Activated T-helper 17 cell treated with anti-CD3 and anti-CD28 coated beads, Interleukin-2, amount 50 U/mL, for 72 hours (primary cell): ENCODE results near the gene MRPL32. TPM values are rescaled to one million over a fixed set of nuclear protein-coding genes. Genes with fewer than 3 reads are reported as not detected.

Experiments used
- ATAC-seq: fragments of 150-1000 bp; cut with Tn5 transposase; replicated peaks from 2 replicates; pipeline ENCODE4 v1.10.0; 2021; ENCODE audit warnings: mild to moderate bottlenecking, moderate library complexity
- H3K27ac Mint-ChIP-seq: one replicate; pipeline ENCODE4 v1.8.0; 2022; ENCODE audit warnings: mixed read lengths
- H3K27me3 Mint-ChIP-seq: one replicate; pipeline ENCODE4 v1.8.0; 2022; ENCODE audit warnings: mixed read lengths
- H3K36me3 Mint-ChIP-seq: one replicate; pipeline ENCODE4 v1.8.0; 2022; ENCODE audit warnings: low read depth, mild to moderate bottlenecking, mixed read lengths
- H3K4me1 Mint-ChIP-seq: one replicate; pipeline ENCODE4 v1.8.0; 2022; ENCODE audit warnings: mixed read lengths
- H3K4me3 Mint-ChIP-seq: one replicate; pipeline ENCODE4 v1.8.0; 2022; ENCODE audit warnings: mild to moderate bottlenecking, mixed read lengths
- H3K9me3 Mint-ChIP-seq: one replicate; pipeline ENCODE4 v1.8.0; 2022; ENCODE audit warnings: mixed read lengths
- total RNA-seq, 2 donors: library from RNA; stranded (reverse); gene quantifications; one replicate each; pipeline ENCODE4 v1.2.3, GENCODE V29; 2022

Gene MRPL32
- total RNA-seq, 2 donors from 2014 or later: 40.5 to 68.7 TPM

GRCh38 chr7:42964849-42965805 lies 33.0 kb downstream of the MRPL32 start:
- Mint-ChIP-seq H3K36me3 (no peaks in the 10 kb centered on the region), H3K4me3 (no peak overlapping the region), H3K27me3 (peaks cover 22% of the 10 kb centered on the region), H3K4me1 (no peaks in the 10 kb centered on the region), H3K27ac (no peak overlapping the region), H3K9me3 (no peaks in the 10 kb centered on the region)
- no peak for ATAC-seq

- Mint-ChIP-seq H3K27me3 (peaks cover 16% of the 10 kb centered on the region), H3K9me3 (no peaks in the 10 kb centered on the region), H3K36me3 (no peaks in the 10 kb centered on the region), H3K27ac (no peak overlapping the region), H3K4me1 (no peaks in the 10 kb centered on the region), H3K4me3 (no peak overlapping the region)
- ATAC-seq: no peak
Observed at GRCh38 chr7:42967391-42967790, 35.2 kb downstream of the MRPL32 start.

GRCh38 chr7:42972699-42973500 lies 40.7 kb downstream of the MRPL32 start:
- no peak for ATAC-seq
- H3K4me3 Mint-ChIP-seq: no peak overlapping the region
- H3K27me3 Mint-ChIP-seq: peaks cover 23% of the 10 kb centered on the region
- no peaks in the 10 kb centered on the region for H3K36me3 Mint-ChIP-seq
- H3K4me1 Mint-ChIP-seq: no peaks in the 10 kb centered on the region
- H3K27ac Mint-ChIP-seq: no peak overlapping the region
- H3K9me3 Mint-ChIP-seq: no peaks in the 10 kb centered on the region

GRCh38 chr7:42976371-42976770 lies 44.2 kb downstream of the MRPL32 start:
- Mint-ChIP-seq H3K36me3 (no peaks in the 10 kb centered on the region), H3K27me3 (peaks cover 34% of the 10 kb centered on the region), H3K4me3 (no peak overlapping the region), H3K27ac (no peak overlapping the region), H3K4me1 (no peaks in the 10 kb centered on the region), H3K9me3 (no peaks in the 10 kb centered on the region)
- no peak for ATAC-seq

- peaks cover 38% of the 10 kb centered on the region for H3K27me3 Mint-ChIP-seq
- H3K36me3 Mint-ChIP-seq: no peaks in the 10 kb centered on the region
- no peaks in the 10 kb centered on the region for H3K9me3 Mint-ChIP-seq
- H3K4me3 Mint-ChIP-seq: no peak overlapping the region
- no peak overlapping the region for H3K27ac Mint-ChIP-seq
- H3K4me1 Mint-ChIP-seq: no peaks in the 10 kb centered on the region
- ATAC-seq: no peak
Observed at GRCh38 chr7:42978496-42978895, 46.3 kb downstream of the MRPL32 start.

- peaks cover 34% of the 10 kb centered on the region for H3K27me3 Mint-ChIP-seq
- no peak overlapping the region for H3K4me3 Mint-ChIP-seq
- no peaks in the 10 kb centered on the region for H3K36me3 Mint-ChIP-seq
- no peaks in the 10 kb centered on the region for H3K4me1 Mint-ChIP-seq
- no peak for ATAC-seq
- H3K27ac Mint-ChIP-seq: no peak overlapping the region
- H3K9me3 Mint-ChIP-seq: no peaks in the 10 kb centered on the region
Observed at GRCh38 chr7:42980084-42980483, 47.9 kb downstream of the MRPL32 start.

GRCh38 chr7:42980514-42980913 lies 48.3 kb downstream of the MRPL32 start:
- Mint-ChIP-seq H3K4me1 (no peaks in the 10 kb centered on the region), H3K9me3 (no peaks in the 10 kb centered on the region), H3K36me3 (no peaks in the 10 kb centered on the region), H3K27me3 (peaks cover 34% of the 10 kb centered on the region), H3K4me3 (no peak overlapping the region), H3K27ac (no peak overlapping the region)
- ATAC-seq: no peak

- Mint-ChIP-seq H3K9me3 (no peaks in the 10 kb centered on the region), H3K27me3 (peaks cover 33% of the 10 kb centered on the region), H3K4me3 (no peak overlapping the region), H3K27ac (no peak overlapping the region), H3K36me3 (no peaks in the 10 kb centered on the region), H3K4me1 (no peaks in the 10 kb centered on the region)
- ATAC-seq: no peak
Observed at GRCh38 chr7:42981601-42982000, 49.4 kb downstream of the MRPL32 start.

GRCh38 chr7:42982604-42983115 lies 50.5 kb downstream of the MRPL32 start:
- H3K27me3 Mint-ChIP-seq: peaks cover 33% of the 10 kb centered on the region
- no peak overlapping the region for H3K4me3 Mint-ChIP-seq
- no peak for ATAC-seq
- H3K4me1 Mint-ChIP-seq: no peaks in the 10 kb centered on the region
- peaks cover 4% of the 10 kb centered on the region for H3K9me3 Mint-ChIP-seq
- no peaks in the 10 kb centered on the region for H3K36me3 Mint-ChIP-seq
- no peak overlapping the region for H3K27ac Mint-ChIP-seq

- Mint-ChIP-seq H3K4me3 (no peak overlapping the region), H3K4me1 (no peaks in the 10 kb centered on the region), H3K9me3 (peaks cover 4% of the 10 kb centered on the region), H3K36me3 (no peaks in the 10 kb centered on the region), H3K27me3 (peaks cover 33% of the 10 kb centered on the region), H3K27ac (no peak overlapping the region)
- ATAC-seq: no peak
Observed at GRCh38 chr7:42984137-42984536, 52.0 kb downstream of the MRPL32 start.

- H3K4me3 Mint-ChIP-seq: no peak overlapping the region
- H3K36me3 Mint-ChIP-seq: no peaks in the 10 kb centered on the region
- no peak overlapping the region for H3K27ac Mint-ChIP-seq
- ATAC-seq: no peak
- no peaks in the 10 kb centered on the region for H3K4me1 Mint-ChIP-seq
- H3K9me3 Mint-ChIP-seq: peaks cover 4% of the 10 kb centered on the region
- peaks cover 23% of the 10 kb centered on the region for H3K27me3 Mint-ChIP-seq
Observed at GRCh38 chr7:42986213-42986612, 54.0 kb downstream of the MRPL32 start.

GRCh38 chr7:42986781-42987248 lies 54.6 kb downstream of the MRPL32 start:
- no peaks in the 10 kb centered on the region for H3K4me1 Mint-ChIP-seq
- no peak for ATAC-seq
- H3K4me3 Mint-ChIP-seq: no peak overlapping the region
- no peak overlapping the region for H3K27ac Mint-ChIP-seq
- no peaks in the 10 kb centered on the region for H3K36me3 Mint-ChIP-seq
- peaks cover 4% of the 10 kb centered on the region for H3K9me3 Mint-ChIP-seq
- H3K27me3 Mint-ChIP-seq: peaks cover 23% of the 10 kb centered on the region
